Measurements from ENCODE around the gene TECPR2. TPM values are rescaled to one million over a fixed set of nuclear protein-coding genes. Genes with fewer than 3 reads are reported as not detected.
"Not testable (repeated sequence)": the region's sequence is repeated elsewhere in the genome, so short reads cannot be mapped to it uniquely, and the experiment has no call there.

Gene TECPR2
- total and polyA plus RNA-seq, 2 experiments from 2014 or later, result 9.5 to 20.1 TPM

DNA sequence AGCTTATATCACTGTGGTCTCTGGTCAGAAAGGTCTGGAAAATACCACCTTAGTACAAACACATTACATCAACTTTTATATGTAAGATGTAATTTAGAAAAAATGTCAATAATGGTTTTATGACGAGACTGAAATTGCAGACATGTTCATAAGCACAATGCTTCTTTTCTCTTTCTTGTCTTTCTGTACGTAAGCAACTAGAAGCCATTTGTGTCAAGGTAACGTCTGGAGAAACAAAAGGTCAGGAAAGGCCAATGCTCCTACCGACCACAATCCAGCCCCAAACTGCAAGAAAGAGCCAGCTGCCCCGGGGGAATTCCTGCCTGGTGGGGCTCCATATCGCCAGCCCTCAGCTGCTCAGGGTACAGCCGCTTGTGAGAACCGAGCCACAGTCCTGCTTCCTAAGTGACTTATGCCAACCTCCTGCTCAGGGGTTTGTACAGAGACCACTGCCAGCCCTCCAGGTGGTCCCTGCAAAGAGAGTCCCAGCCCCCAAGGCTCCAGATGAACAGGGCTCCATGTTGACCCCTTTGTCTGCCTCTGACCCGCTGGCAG is 36.9 kb upstream of the TECPR2 start:
- Histone ChIP-seq H3K9me2 (replicated peaks; ENCODE audit: insufficient read depth) (no peaks in the 10 kb centered on the region), H3K4me3 (no peak overlapping the region), H3K27me3 (no peaks in the 10 kb centered on the region), H3K4me2 (no peak overlapping the region), H2AFZ (no peak overlapping the region), H4K20me1 (ENCODE audit: insufficient read depth, poor library complexity, severe bottlenecking) (no peaks in the 10 kb centered on the region), H3K36me3 (replicated peaks; ENCODE audit: insufficient read depth, low read depth) (no peaks in the 10 kb centered on the region), H3K9me3 (ENCODE audit: low read depth) (no peaks in the 10 kb centered on the region), H3K4me1 (ENCODE audit: insufficient read depth) (peaks cover 4% of the 10 kb centered on the region), H3K27ac (no peak overlapping the region), H3K79me2 (peaks cover 3% of the 10 kb centered on the region)
- DNase-seq (ENCODE audit: low spot score), result no peak
- TF ChIP-seq EZH2phosphoT487 (IDR thresholded peaks at IDR 0.05; ENCODE audit: low read depth, severe bottlenecking, unreplicated experiment), result no peak
- TF ChIP-seq EZH2 (IDR thresholded peaks at IDR 0.05; ENCODE audit: borderline replicate concordance), result no peak
- TF ChIP-seq, protein P1, sequence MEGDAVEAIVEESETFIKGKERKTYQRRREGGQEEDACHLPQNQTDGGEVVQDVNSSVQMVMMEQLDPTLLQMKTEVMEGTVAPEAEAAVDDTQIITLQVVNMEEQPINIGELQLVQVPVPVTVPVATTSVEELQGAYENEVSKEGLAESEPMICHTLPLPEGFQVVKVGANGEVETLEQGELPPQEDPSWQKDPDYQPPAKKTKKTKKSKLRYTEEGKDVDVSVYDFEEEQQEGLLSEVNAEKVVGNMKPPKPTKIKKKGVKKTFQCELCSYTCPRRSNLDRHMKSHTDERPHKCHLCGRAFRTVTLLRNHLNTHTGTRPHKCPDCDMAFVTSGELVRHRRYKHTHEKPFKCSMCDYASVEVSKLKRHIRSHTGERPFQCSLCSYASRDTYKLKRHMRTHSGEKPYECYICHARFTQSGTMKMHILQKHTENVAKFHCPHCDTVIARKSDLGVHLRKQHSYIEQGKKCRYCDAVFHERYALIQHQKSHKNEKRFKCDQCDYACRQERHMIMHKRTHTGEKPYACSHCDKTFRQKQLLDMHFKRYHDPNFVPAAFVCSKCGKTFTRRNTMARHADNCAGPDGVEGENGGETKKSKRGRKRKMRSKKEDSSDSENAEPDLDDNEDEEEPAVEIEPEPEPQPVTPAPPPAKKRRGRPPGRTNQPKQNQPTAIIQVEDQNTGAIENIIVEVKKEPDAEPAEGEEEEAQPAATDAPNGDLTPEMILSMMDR (IDR thresholded peaks at IDR 0.05; ENCODE audit: poor library complexity), result no peak
- WGBS (ENCODE audit: low lambda C conversion rate, missing lambda C conversion rate), result 78% methylated on average over 9 of the region's 9 CpGs

DNA sequence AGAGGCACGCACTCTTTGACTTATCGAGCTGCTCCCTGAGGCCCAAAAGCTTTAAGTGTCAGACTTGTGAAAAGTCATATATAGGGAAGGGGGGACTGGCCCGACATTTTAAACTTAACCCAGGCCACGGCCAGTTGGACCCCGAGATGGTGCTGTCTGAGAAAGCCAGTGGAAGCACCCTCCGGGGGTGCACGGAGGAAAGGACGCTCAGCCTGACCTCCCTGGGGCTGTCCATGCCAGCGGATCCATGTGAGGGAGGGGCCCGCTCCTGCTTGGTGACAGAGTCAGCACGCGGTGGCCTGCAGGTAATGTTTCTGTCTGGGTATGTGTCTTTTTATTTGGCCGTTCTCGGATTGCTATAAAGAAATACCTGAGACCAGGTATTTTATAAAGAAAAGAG is 36.2 kb upstream of the TECPR2 start:
- Histone ChIP-seq H3K9me2 (replicated peaks; ENCODE audit: insufficient read depth) (no peaks in the 10 kb centered on the region), H2AFZ (no peak overlapping the region), H3K9me3 (ENCODE audit: low read depth) (no peaks in the 10 kb centered on the region), H3K4me1 (ENCODE audit: insufficient read depth) (no peaks in the 10 kb centered on the region), H3K36me3 (replicated peaks; ENCODE audit: insufficient read depth, low read depth) (no peaks in the 10 kb centered on the region), H3K4me3 (no peak overlapping the region), H3K27me3 (no peaks in the 10 kb centered on the region), H3K4me2 (no peak overlapping the region), H3K79me2 (peaks cover 3% of the 10 kb centered on the region), H4K20me1 (ENCODE audit: insufficient read depth, poor library complexity, severe bottlenecking) (no peaks in the 10 kb centered on the region), H3K27ac (no peak overlapping the region)
- no peak for TF ChIP-seq EZH2phosphoT487 (IDR thresholded peaks at IDR 0.05; ENCODE audit: low read depth, severe bottlenecking, unreplicated experiment)
- TF ChIP-seq EZH2 (IDR thresholded peaks at IDR 0.05; ENCODE audit: borderline replicate concordance), result no peak
- TF ChIP-seq, protein P1 (IDR thresholded peaks at IDR 0.05; ENCODE audit: poor library complexity), result no peak
- 91% methylated on average over 14 of the region's 14 CpGs for WGBS (ENCODE audit: low lambda C conversion rate, missing lambda C conversion rate)
- no peak for DNase-seq (ENCODE audit: low spot score)

DNA sequence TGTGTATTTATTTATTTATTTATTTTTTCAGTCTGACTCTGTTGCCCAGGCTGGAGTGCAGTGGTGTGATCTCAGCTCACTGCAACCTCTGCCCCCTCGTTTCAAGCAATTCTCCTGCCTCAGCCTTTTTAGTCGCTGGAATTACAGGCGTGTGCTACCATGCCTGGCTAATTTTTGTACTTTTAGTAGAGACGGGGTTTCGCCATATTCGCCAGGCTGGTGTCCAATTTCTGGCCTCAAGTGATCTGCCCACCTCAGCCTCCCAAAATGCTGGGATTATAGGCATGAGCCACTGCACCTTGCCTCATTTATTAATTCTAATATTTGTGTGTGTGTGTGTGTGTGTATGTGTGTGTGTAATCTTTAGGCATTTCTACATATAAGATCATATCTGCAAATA is 33.4 kb upstream of the TECPR2 start:
- WGBS (ENCODE audit: low lambda C conversion rate, missing lambda C conversion rate), result 95% methylated on average over 6 of the region's 6 CpGs
- H3K9me2 ChIP-seq (replicated peaks; ENCODE audit: insufficient read depth); H3K4me1 ChIP-seq (ENCODE audit: insufficient read depth); DNase-seq (ENCODE audit: low spot score); H3K79me2 ChIP-seq; H3K27ac ChIP-seq; H2AFZ ChIP-seq; H3K27me3 ChIP-seq; H3K4me3 ChIP-seq; H3K36me3 ChIP-seq (replicated peaks; ENCODE audit: insufficient read depth, low read depth); H4K20me1 ChIP-seq (ENCODE audit: insufficient read depth, poor library complexity, severe bottlenecking); H3K9me3 ChIP-seq (ENCODE audit: low read depth); H3K4me2 ChIP-seq: not testable (repeated sequence)

DNA sequence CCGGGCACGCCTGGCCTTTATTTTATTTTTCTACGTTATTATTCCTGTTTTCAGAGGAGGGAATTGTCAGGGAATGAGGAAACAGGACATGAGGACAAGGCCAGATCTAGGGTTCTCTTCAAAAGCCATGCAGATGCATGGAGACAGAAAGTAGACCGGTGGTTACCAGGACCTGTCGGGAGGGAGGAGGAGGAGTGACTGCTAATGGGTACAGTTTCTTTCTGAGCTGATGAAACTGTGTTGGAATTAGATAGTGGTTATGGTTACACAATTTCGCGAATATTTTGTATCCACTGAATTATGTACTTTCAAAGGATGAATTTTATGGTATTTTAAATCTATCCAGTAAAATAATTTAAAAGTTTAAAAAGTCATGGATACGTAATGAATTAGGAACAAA is 31.9 kb upstream of the TECPR2 start:
- TF ChIP-seq, protein P1 (IDR thresholded peaks at IDR 0.05; ENCODE audit: poor library complexity), result no peak
- TF ChIP-seq EZH2 (IDR thresholded peaks at IDR 0.05; ENCODE audit: borderline replicate concordance), result no peak
- TF ChIP-seq EZH2phosphoT487 (IDR thresholded peaks at IDR 0.05; ENCODE audit: low read depth, severe bottlenecking, unreplicated experiment), result no peak
- Histone ChIP-seq H3K9me2 (replicated peaks; ENCODE audit: insufficient read depth) (no peaks in the 10 kb centered on the region), H3K4me2 (no peak overlapping the region), H3K4me1 (ENCODE audit: insufficient read depth) (no peaks in the 10 kb centered on the region), H3K36me3 (replicated peaks; ENCODE audit: insufficient read depth, low read depth) (no peaks in the 10 kb centered on the region), H3K79me2 (no peaks in the 10 kb centered on the region), H3K9me3 (ENCODE audit: low read depth) (no peaks in the 10 kb centered on the region), H4K20me1 (ENCODE audit: insufficient read depth, poor library complexity, severe bottlenecking) (no peaks in the 10 kb centered on the region), H2AFZ (no peak overlapping the region), H3K27ac (no peak overlapping the region), H3K4me3 (no peak overlapping the region), H3K27me3 (no peaks in the 10 kb centered on the region)
- WGBS (ENCODE audit: low lambda C conversion rate, missing lambda C conversion rate), result 96% methylated on average over 8 of the region's 8 CpGs
- DNase-seq (ENCODE audit: low spot score), result no peak
